OCI-LY3 (cell line): ENCODE results near the gene HSPB2.

Experiments
- CTCF ChIP-seq: fragments of 200-600, 300-600 bp; sonication (generic); IDR thresholded peaks from 2 replicates; pipeline ENCODE4 v1.5.1; 2014; ENCODE audit warnings: antibody characterized with exemption, low read length, low read depth
- EZH2phosphoT487 ChIP-seq: fragments of 200-600 bp; shearing (Covaris generic); IDR thresholded peaks from 2 replicates; pipeline ENCODE4 v1.6.1; 2018; ENCODE audit warnings: antibody characterized with exemption, mixed run types, low read depth

- no peak for TF ChIP-seq CTCF
- TF ChIP-seq EZH2phosphoT487, result no peak
These were observed 21.3 kb downstream of the HSPB2 start for GRCh38 chr11:111933872-111934271.
